HG02763 (cell line): Measurements from ENCODE around the gene PPP6R3.
"Not testable (repeated sequence)": the region's sequence is repeated elsewhere in the genome, so short reads cannot be mapped to it uniquely, and the experiment has no call there.

ENCODE experiments used
- ATAC-seq: cut with Tn5 transposase; IDR thresholded peaks from one replicate; pipeline ENCODE4 v1.9.1; 2021; ENCODE audit warnings: mild to moderate bottlenecking, moderate library complexity; ENCODE audit not compliant: unreplicated experiment

PPP6R3 gene

DNA sequence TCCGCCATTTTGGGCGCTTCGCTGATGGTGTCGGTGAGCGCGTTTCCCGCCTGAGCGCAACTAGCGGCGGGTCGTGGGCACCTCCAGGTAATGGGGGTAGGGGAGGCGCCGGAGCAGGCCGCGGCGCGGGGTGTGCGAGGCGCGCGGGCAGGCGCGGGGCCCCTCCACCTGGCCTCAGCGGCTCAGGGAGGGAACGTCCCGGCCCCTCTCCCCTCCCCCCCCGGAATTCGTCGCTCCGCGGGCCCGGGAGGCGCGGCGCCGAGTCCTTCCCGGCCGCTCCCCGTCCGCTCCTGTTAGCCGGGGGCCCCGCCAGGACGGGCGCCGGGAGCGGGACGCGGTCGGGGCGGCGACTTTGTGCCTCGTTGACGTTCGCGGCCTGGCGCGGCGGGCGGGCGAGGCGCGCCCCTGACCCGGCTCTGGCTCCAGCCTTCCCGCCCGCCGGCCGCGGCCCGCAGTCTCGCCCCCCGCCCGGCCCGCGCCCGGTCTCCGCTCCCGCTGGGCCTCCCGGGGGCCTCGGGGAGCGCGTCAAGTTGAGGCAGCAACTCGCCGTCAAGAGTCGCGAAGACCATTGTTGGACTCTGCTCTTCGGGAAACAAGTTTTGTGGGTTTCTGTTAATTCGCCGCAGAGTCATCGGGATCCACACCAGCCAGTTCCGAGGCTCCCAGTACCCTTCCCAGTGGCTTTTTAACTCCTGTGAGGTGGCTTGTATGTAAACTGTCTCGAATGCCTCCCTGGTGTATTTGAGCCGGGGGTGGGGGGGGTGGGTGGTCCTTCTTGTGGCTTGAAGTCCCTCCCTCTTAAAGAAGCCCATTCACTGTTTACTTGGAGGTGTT is at the start of gene PPP6R3:
Gene PPP6R3, plus strand, starts transcription at position 12 of the 834 bp plus-strand sequence. CDS start 76,913 bp downstream, outside the sequence.
- peak; percentile 35 for ATAC-seq

DNA sequence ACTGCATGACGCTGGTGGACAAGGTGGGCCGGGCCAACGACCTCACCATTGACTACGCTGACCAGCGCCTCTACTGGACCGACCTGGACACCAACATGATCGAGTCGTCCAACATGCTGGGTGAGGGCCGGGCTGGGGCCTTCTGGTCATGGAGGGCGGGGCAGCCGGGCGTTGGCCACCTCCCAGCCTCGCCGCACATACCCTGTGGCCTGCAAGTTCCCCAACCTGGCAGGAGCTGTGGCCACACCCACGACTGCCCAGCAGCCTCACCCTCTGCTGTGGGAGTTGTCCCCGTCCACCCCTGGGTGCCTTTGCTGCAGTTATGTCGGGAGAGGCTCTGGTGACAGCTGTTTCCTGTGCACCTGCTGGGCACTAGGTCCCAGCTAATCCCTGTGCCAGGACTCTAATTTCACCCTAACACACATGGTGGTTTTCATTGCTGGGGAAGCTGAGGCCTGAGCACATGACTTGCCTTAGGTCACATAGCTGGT is 49.0 kb upstream of the PPP6R3 start:
- ATAC-seq: no peak

DNA sequence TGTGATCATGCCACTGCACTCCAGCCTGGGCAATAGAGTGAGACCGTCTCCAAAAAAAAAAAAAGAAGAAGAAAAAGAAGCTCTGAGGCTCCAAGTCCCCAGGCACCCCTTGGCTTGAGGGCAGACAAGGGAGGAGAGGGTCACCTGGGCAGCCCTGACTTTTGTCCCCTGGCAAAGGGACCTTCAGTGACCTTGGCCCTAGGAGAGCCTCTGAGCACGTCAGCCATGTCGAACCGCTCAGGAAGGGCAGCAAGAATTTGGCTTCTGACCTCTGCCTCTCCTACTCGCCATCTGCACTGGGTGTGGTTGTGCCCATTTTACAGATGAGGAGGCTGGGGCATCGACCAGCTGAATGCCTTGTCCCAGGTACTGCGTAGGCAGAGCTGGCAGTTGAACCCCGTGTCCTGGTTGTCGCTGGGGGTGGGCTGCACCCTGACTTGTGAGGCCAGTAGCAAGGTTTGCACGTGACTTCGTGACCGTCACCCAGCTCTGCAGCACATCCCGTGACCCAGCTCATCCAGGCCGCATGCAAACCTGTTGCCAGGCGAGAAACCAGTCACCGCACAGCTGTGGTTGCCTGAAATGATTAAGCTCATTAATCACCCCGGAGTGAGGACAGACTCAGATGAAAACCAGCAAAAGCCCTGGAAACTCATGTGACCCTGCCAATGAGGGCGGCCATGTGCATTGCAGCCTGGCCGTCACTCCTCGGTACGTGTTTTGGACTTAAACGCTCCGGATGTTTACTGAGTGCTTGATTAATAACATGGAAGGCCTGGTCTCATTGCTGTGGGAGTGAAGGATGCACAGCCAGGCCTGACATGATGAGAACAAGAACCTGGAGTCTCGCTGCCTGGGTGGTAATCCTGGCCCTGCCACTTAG is 47.7 kb upstream of the PPP6R3 start:
- ATAC-seq: no peak

GRCh38 chr11:68413591-68413999 is 47.0 kb upstream of the PPP6R3 start:
- no peak for ATAC-seq

DNA sequence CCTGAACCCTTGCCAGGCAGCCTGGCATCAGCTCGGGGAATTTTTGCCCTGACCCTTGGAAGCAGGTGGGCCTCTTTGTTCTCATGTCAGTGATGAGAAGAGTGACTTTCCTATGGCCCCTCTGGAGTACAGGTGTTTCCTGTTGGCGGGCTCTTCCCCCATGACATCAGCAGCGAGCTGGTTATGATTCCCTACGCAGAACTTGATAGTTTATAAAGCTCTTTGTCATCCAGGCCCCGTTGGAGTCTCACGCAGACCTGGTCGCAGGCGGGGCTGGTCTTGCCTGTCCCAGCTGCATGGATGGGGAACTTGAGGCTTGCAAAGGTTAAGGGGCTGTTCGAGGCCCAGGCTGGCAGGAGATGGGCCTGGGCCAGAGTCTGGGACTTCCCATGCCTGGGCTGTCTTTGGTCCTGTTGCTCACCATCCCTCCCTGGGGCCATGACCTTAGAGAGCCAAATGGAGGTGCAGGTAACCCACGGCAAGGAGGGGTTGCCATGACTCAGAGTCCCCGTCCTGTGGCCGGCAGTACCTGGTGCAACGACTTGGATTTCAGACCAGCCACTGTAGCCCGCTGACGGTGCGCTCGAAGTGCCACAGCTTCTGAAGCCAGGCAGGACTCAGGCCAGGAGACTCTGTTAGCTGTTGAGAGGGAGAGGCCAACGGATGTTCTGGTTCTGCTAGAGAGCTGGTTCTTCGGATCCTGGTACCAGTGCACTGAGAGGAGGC is 45.9 kb upstream of the PPP6R3 start:
- no peak for ATAC-seq

GRCh38 chr11:68416070-68416578 is 44.4 kb upstream of the PPP6R3 start:
- no peak for ATAC-seq

- no peak for ATAC-seq
Observed at GRCh38 chr11:68418648-68419047, 41.9 kb upstream of the PPP6R3 start.

GRCh38 chr11:68420171-68420570 is 40.4 kb upstream of the PPP6R3 start:
- ATAC-seq: no peak

GRCh38 chr11:68423481-68423880 is 37.1 kb upstream of the PPP6R3 start:
- no peak for ATAC-seq

GRCh38 chr11:68424101-68424632 is 36.4 kb upstream of the PPP6R3 start:
- no peak for ATAC-seq

DNA sequence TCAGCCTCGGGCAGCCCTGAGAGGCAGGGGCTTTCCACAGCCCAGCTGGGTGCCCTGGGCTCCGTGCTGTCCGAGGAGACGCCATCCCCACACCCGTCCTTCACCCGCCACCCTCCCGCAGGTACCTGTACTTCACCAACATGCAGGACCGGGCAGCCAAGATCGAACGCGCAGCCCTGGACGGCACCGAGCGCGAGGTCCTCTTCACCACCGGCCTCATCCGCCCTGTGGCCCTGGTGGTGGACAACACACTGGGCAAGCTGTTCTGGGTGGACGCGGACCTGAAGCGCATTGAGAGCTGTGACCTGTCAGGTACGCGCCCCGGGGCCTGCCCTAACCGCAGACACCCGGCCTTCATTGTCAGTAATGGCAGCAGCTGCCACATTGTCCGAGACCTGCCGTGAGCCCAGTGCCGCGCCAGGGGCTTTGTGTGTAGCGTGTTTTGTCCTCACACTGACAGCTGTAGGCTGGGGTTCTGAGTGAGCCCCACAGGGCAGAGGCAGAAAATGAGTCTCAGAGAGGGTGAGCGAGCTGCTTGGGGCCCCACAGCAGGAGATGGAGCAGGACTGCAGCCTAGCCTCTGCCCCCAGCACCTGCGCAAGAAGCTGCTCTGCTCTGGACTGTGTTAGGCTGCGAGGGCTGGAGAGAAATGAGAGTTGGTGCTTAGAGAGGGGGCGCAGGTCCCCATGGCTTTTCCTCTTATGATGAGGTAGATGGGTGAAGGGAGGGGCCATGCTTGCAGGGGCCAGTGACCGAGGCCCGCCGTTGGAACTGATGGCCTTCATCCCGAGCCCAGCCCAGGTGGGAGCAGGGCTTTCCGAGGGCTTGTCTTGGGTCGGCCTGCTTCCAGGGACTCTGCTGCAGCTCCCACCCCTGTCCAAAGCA is 35.3 kb upstream of the PPP6R3 start:
- ATAC-seq: no peak

GRCh38 chr11:68425866-68426380 is 34.6 kb upstream of the PPP6R3 start:
- no peak for ATAC-seq

GRCh38 chr11:68429661-68430060 is 30.9 kb upstream of the PPP6R3 start:
- no peak for ATAC-seq

- ATAC-seq: no peak
Observed at GRCh38 chr11:68430384-68430783, 30.2 kb upstream of the PPP6R3 start.

DNA sequence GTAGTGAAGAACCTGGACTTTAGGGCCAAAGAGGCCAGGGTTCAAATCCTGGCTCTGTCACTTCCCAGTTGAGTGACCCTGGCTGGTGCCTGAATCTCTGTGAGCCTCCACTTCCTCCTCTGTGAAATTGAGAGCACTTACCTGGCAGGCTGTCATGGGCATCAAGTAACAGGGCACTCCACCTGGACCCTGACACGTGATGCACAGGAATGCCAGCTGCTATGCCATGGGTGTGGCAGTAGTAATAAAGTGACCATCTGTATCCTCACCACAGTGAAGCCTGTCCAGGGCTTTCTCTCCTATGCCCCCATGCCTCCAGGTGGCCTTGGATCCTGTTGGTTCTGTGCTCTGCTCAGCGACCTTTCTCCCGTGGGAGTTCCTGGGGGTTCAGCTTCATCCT is 29.8 kb upstream of the PPP6R3 start:
- ATAC-seq: no peak

GRCh38 chr11:68431984-68432645 is 28.4 kb upstream of the PPP6R3 start:
- ATAC-seq: no peak

GRCh38 chr11:68432874-68433273 is 27.7 kb upstream of the PPP6R3 start:
- no peak for ATAC-seq

GRCh38 chr11:68433541-68433940 is 27.0 kb upstream of the PPP6R3 start:
- ATAC-seq: no peak

- not testable (repeated sequence) for ATAC-seq
Observed at GRCh38 chr11:68434159-68434558, 26.4 kb upstream of the PPP6R3 start.
